GM21619 (cell line): Measurements from ENCODE around the gene CST9L.
"Not testable (repeated sequence)": the region's sequence is repeated elsewhere in the genome, so short reads cannot be mapped to it uniquely, and the experiment has no call there.

Source experiments
- ATAC-seq: cut with Tn5 transposase; IDR thresholded peaks from one replicate; pipeline ENCODE4 v1.9.1; 2021; ENCODE audit not compliant: unreplicated experiment

CST9L gene

DNA sequence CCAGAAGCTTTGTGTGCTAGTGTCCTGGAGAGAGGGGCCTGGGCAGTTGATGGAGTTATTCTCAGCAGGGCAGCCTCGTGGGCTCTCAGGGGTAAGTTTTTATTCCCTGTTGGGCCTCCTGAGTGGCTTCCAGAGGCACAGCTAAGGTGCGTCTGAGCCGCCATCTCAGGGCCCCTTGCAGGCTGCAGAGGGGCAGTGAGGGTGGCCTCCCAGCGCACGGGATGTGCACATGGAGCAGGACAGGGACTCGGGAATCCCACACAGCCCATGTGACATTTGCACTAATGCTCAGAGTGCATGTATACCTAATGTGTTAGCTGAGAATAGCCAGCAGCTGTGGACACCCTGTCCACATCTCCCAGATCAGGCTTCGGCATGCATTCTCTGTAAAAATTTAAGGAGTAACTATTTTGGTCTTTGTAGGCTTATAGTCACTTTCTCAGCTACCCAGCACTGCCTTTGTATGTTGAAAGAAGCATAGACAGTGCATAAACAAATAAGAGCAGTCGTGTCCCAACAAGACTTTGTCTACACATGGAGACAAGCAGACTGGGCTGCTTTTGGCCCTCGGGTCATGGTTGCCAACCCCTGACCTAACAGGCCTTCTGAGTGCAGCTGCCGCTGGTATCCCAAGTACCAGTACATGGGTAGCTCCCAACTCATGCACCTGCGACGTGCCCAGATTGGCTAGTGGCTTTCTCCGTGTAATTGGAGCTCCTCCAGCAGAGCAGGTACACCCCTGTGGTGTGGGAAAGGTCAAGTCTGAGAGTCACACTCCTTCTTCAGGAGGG lies 18.6 kb upstream of the CST9L start:
- no peak for ATAC-seq

- ATAC-seq, result no peak
Observed at GRCh38 chr20:23585808-23586734, 17.8 kb upstream of the CST9L start.

DNA sequence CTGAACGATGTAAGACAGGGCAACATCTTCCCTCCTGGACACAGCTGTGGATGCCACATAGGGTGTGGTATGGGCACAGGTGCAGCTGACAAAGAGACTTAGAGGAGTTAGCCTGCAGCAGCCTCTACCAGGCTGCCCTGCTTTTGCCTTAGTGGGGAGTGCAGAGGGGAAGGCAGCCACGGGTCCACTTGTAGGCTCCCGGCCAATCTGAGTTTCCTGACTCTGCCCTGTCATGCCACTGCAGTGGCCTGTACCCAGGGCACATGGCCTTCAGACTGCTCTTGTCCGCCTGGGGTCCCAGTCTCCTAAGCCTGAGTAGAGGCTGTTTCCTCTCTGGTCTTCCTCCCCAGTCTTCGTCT lies 17.1 kb upstream of the CST9L start:
- no peak for ATAC-seq

DNA sequence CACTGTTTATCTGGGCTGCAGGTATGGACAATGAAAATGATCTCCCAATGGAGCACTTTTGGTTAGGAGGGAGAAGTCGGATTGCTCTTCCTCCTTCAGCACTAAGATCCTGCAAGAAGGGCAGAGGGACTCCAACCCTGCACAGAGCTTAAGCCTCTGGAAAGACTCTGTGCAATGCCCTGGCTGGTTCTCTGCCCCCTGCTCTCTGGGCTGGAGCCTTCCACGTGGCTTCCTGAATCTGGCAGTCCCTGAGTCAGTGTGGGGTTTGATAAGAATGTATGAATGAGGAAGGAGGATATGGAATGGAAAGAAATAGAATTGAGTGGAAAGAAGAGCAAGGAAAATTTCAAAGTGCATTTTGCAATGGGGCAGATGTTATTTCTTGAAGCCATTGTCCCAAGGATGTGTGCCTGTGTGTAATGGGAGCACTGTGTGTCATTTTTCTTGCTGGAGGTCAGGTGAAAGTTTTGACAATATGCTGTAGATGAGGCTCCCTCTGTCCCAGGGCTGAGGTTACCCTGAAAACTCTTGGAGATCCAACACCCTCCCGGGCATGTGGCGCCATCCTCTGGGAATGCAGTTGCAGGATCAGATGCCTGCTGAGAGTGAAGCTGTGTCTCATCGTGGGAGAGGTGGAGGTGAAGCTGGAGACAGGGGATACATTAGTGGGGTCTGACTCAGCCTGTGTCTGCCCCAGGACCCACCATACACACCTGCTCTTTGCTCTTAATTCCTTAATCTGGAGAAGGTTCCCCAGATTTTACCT lies 16.3 kb upstream of the CST9L start:
- ATAC-seq, result no peak

DNA sequence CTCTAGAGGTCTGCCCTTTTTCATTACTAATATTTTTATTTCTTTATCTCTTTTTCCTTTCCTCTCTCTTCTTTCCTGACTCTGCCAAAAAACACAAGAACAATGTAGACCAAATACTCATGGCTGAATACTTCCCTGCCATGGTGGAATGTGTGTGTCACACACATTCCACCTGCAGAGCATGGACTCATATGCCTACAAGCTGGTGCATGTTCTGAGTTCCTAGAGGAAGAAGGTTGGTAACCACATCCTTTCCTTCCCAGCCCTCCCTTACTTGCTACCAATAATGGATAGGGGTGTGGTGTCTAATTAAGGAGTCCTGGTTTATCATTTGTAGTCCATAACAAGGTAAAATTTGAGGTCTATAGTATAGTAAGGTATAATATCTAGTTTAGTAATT lies 15.2 kb upstream of the CST9L start:
- no peak for ATAC-seq

DNA sequence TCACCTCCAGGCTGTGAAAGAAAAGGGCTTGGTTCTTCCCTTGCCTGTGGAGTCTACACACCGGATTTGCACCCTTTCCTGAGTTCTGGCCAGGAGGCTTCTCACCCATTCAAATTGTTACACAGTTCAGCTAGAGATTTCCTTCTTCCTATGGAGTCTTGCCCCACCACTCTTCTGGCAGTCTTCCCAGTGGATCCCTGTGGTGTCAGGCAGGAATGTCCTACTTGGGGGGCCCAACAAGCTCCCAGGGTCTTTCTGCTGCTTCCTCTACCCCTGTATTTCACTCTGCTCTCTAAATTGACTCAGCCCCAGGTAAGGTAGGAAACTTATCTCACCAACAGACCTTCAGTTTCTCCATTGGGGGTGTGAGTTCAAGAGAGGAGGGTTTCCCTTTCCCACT lies 14.0 kb upstream of the CST9L start:
- no peak for ATAC-seq

DNA sequence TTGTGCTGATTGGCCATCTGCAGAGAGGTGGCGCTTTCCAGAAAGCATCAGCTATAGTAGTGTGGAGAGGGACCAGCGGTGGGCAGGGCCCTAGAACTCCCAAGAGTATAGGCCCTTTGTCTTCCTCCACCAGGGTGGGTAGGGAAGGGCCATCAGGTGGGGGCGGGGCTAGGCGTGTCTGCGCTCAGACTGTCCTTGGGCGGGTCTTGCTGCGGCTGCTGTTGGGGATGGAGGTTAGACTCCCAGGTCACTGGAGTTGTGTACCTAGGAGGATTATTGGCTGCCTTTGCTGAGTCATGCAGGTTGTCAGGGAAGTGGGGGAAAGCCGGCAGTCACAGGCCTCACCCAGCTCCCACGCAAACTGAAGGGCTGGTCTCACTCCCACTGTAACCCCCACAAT lies 13.5 kb upstream of the CST9L start:
- ATAC-seq, result not testable (repeated sequence)

DNA sequence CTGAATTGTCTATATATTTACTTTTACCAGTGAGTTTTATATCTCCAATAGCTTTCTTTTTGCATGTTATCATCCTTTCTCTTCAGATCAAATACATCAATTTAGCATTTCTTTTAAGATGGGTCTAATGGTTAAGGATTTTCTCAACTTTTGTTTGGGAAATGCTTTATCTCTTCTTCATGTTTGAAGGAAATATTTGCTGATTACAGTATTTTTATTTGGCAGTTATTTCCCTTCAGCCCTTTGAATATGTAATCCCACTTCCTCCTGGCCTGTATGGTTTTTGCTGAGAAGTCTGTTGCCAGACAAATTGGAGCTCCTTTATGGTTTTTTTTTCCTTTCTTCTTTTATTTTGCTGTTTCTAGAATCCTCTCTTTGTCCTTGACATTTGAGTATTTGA lies 6.7 kb upstream of the CST9L start:
- ATAC-seq, result no peak

DNA sequence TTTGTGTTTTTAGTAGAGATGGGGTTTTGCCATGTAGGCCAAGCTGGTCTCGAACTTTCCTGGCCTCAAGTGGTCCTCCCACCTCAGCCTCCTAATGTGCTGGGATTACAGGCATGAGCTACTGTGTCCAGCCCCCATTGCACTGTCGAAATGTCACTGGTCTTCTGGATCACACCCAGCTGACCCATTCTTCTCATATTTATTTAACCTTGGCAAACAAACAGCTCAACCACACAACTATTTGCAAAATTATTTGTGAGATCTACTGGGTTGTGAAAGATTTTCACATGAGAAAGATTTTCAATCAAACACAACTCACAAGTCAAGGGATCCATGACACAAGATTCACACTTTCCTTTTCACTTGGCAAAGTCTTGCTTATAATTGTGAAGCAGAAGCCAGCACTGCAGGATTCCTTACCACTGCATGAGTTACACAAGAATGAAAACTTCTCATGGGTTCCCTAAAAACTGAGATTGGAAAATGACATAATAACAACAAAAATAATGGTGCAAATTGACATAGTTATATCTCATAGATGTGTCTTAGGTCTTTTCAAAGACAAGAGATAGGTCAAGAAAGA lies 2.0 kb upstream of the CST9L start:
- no peak for ATAC-seq

GRCh38 chr20:23569570-23569969 lies 1.3 kb upstream of the CST9L start:
- ATAC-seq, result no peak

DNA sequence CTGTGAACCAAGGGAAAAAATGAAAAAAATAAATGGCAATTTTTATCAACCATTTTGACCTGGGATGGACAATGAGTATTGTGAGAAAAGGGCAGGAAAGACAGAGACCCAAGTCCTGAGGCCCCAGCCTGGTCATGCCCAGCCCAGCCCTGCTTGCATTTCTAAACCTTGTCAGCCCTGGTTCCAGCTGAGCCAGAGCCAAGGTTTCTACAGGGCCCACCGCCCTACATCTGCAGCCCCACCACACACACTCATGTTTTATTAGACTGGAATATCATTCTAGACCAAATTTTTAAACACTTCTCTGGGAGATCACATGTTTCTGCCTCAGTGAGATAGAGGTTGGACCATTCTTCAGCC lies 667 bp upstream of the CST9L start:
- no peak for ATAC-seq

DNA sequence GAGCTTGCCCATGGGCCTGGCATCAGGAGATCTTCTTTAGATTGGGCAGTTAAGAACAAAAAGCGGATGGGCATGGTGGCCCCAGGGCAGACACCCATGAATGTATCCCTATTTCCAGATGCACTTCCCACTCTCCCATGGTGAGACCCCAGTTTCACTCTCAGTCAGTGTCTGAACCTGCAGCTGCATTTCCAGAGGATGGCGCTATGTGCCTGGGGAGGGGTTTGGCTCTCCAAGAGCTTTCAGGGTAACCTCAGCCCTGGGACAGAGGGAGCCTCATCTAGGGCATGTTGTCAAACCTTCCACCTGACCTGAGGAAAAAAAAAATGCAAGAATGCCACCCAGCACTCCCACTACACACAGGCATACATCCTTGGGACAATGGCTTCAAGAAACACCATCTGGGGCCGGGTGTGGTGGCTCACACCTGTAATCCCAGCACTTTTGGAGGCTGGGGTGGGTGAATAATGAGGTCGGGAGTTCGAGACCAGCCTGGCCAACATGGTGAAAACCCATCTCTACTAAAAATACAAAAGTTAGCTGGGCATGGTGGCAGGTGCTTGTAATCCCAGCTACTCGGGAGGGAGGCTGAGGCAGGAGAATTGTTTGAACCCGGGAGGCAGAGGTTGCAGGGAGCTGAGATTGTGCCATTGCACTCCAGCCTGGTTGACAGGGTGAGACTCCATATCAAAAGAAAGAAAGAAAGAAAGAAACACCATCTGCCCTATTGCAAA lies 1.9 kb downstream of the CST9L start:
- ATAC-seq, result no peak

GRCh38 chr20:23565503-23566045 lies 2.7 kb downstream of the CST9L start:
- ATAC-seq, result no peak

GRCh38 chr20:23564927-23565326 lies 3.4 kb downstream of the CST9L start:
- ATAC-seq, result no peak

DNA sequence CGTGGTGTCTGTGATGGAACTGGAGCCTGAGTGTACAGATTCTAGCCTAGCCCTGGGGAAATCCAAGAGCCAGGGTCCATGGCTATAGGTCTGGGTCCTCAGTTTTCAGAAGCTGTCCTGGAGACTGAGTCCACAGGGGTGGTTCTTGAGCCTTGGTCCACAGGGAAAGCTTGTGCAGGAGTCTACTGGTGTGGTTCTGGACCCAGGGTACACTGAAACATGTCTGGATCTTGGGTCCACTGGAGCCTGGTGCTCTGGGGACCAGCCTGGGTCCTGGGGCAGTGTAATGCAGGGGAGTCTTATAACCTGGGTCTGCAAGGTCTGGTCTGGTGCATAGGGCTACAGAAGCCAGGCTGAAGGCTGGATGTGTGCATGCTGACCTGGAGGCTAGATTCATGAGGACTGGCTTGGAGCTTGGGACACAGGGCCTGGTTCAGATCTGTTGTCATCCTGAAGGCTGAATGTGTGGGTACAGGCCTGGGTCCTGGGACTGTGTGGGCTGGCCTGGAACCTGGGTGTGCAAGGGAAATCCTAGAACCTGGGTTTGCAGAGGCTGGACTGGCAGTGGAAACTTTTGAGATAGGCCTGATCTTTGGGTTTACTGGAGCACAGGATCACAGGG lies 5.5 kb downstream of the CST9L start:
- no peak for ATAC-seq

- ATAC-seq, result no peak
Observed at GRCh38 chr20:23554401-23554800, 13.9 kb downstream of the CST9L start.

GRCh38 chr20:23551786-23552185 lies 16.5 kb downstream of the CST9L start:
- ATAC-seq, result no peak

- ATAC-seq, result no peak
Observed at GRCh38 chr20:23551383-23551782, 16.9 kb downstream of the CST9L start.

DNA sequence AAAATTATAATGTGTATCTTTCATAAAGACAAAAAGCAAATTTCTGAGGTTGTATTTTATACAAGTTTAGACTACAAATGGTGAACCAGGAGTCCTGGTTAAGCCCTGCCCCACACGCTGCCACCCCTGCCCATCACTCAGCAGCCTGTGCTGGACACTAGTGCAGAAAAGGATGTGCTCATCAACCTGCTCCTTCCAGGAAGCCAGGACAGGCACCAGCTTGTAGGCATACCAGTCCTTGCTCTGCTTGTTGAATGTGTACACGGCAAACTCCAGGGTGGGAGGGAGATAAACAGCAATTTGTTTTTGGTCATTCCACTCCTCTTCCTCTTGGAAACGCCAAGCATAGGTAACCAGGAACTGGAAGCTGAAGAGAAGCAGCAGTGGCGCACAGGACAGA lies 18.1 kb downstream of the CST9L start:
- ATAC-seq, result no peak

DNA sequence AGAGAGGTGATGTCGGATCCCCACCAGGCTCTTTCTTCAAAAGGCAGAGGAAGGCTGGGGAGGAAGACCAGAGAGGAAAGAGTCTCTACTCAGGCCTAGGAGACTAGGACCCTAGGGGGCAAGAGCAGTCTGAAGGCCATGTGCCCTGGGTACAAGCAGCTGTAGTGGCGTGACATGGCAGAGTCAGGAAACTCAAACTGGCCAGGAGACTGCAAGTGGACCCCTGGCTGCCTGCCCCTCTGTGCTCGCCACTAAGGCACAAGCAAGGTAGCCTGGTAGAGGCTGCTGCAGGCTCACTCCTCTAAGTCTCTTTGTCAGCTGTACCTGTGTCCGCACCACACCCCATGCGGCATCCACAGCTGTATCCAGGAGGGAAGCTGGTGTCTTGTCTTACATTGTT lies 19.9 kb downstream of the CST9L start:
- no peak for ATAC-seq
